OCI-LY7 (cell line): ENCODE results near the gene SERINC5.

Experiments used
- CTCF ChIP-seq: fragments of 200-600 bp; sonication (generic); conservative IDR thresholded peaks from 2 replicates; pipeline ENCODE4 v1.5.1; 2014; ENCODE audit warnings: mild to moderate bottlenecking, antibody characterized with exemption, low read length, moderate library complexity, mixed read lengths
- EZH2phosphoT487 ChIP-seq: fragments of 200-600 bp; sonication (generic); IDR thresholded peaks from 2 replicates; pipeline ENCODE4 v1.6.1; 2018; ENCODE audit warnings: low read depth, borderline replicate concordance, mild to moderate bottlenecking, mixed run types, antibody characterized with exemption, low read length, moderate library complexity, mixed read lengths

DNA sequence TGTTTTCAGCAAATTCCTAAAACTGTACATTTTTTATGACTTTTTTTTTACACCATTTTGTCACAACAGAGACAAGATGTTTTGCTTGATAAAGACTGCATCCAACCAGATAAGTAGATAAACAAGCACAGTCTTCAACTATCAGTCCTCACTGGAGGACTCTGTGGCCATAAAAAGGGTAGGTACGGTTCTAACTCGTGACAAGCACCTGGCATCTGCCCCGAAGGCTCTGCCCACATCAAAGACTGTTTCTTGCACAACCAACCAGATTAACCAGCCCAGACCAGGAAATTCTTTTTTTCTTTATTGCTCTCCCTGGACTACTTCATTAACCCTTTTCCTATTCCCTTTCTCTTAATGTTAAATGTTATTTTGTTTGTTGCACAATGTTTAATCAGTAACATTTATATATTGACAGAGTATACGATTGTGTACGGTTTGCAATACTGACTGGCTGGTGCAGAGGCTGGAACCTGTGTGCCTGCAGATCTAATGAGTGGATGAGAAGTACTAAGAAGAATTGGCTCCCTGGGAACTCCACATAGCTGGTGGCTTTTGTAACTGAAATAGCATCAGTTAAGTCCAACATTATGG lies 74.1 kb downstream of the SERINC5 start:
- TF ChIP-seq CTCF (no peak), EZH2phosphoT487 (no peak)
